Measurements from ENCODE around the gene IQSEC1.

The IQSEC1 gene

DNA sequence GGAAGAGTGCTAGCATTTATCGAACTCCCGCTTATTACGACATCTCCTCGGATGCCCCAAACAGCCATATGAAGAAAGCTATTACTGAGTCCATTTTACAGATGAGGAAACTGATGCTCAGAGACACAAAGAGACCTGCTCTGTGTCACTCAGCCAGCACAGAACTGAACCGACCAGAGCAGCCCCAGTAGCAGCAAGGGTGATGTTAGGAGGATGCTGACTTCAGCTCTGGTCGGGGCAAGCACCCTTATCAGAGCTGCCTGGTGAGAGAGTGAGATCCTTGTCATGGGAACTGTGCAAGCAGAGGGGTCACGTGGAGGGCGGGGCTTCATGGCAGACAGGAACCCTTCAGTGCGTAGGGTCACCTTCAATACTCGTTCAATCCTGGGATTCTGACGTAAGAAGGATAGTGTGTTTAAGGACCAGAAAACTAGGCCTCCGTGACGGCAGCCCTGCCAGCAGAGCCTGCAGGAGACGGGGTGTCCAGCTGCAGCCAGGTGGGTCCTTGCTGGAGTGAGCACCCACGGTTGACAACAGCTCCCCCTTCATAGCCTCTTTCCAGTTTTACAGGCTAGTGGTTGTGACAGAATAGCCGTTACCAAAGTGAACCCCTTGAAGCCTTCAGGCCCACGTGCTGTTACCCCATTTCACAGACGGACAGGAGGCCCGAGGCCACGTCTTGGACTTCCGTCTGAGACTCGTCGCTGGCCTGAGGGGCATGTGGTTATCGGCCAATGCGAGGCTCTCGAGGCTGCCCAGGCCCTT lies 12.0 kb upstream of the IQSEC1 start:
- FAIRE-seq, result no peak

DNA sequence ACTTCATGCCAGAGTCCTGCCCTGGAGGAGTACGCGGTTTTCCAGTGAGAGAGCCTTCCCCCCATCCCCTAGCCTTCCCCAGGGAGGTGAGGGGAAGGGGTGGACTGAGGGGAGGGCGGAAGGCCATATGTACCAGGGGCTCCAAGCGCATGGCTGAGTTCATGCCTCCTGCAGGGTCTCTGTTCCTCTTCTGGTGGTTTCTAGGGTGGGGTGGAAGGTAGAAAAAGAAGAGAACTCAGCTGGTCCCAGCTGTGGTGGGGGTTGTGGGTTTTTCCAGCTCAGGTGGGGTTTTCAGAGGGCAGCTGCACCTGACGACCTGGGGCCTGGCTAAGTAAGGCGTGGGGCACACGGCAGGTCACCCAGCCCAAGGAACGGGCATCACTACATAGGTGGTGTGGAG lies 10.7 kb upstream of the IQSEC1 start:
- no peak for FAIRE-seq

DNA sequence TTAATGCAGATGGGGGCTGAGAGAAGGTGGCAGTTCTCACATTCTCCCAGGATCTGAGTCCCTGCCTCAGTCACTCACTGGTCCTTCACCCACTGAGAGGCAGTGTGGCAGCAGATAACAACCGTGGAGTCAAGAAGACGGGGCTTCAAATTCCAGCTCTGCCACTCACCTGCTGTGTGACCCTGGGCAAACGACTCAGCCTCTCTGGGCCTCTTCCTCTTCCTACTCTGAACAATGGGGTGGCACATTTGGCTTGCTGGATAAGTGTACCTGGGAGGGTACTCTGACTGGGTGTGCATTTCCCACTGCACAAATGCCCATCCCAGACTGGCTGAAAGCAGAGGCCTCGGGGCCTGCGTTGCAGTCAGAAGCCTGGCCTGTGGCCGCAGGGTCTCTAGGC lies 10.0 kb upstream of the IQSEC1 start:
- no peak for FAIRE-seq

DNA sequence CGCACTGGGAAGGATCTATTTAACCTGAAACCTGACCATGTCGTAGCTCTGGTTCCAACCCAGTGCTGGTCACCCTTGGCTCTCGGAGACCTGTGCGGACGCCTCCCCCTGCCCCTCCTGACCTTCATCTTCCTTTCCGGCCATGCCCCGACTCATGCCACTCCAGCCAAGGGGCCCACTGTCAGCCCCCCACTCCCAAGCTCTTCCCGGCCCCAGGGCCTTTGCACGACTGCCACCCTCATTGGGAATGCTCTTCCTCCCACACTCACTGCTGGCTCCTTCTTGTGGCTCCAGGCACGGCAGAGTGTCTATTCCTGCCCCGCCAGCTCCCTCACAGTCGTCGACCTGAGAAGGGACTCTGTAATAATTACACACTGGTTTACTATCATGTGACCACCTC lies 9.4 kb upstream of the IQSEC1 start:
- no peak for FAIRE-seq

- FAIRE-seq, result no peak
These were observed 8.6 kb upstream of the IQSEC1 start for GRCh38 chr3:13081603-13082360.

GRCh38 chr3:13080591-13080990 lies 7.4 kb upstream of the IQSEC1 start:
- FAIRE-seq, result no peak

GRCh38 chr3:13080026-13080425 lies 6.8 kb upstream of the IQSEC1 start:
- FAIRE-seq, result no peak

GRCh38 chr3:13079510-13079909 lies 6.3 kb upstream of the IQSEC1 start:
- no peak for FAIRE-seq

DNA sequence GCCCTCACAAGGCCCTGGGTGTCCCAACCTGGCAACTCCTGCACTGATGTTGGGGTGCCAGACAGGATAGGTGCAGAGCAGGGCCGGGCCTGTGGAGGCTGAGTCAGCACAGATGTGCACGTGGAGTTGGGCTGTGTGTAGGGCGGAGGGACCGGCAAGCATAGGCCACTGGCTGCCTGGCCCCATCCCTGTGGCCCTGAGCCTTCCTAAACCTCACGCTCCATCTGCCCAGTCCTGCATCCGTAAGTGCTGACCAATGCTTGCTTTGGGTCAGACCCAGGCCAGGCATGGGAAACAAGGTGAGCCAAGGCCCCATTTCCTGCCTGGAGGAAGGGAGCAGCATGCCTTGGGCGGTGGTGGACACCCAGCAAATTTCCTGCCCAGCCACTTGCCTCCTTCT lies 5.8 kb upstream of the IQSEC1 start:
- no peak for FAIRE-seq

DNA sequence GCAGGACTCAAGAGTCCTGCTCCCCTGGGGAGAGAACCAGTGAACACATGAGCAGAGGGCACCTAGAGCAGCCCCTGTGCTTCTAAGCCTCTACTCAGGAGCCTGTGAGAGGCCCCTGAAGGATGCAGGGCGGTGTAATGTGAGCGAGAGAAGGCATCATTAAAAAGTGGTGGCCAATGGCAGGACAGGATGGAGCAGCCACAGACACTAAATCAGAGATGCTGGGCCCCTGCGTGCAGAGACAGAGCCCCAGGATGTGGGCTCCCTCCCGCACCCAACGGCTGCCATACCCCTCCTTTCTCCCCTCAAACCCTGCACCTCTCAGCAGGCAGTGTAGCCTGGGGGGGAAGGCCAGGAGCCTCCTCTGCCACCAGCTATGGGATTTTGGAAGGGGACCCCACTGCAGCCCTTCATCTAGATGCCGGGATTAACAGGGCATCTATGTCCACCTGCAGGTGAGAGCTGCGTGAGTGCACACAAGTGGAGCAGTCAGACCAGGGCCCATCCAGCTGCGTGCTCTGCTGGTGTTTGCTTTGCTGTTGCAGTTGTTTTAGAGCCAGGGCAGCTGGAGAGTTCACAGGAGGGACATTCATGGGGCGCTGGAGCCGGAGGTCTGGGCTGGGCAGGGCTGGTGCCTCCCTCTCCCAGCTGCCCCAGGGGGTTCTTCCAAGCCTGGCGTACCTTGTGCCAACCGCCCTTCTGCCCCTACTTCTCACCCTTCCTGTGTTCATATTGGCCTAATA lies 5.1 kb upstream of the IQSEC1 start:
- no peak for FAIRE-seq

DNA sequence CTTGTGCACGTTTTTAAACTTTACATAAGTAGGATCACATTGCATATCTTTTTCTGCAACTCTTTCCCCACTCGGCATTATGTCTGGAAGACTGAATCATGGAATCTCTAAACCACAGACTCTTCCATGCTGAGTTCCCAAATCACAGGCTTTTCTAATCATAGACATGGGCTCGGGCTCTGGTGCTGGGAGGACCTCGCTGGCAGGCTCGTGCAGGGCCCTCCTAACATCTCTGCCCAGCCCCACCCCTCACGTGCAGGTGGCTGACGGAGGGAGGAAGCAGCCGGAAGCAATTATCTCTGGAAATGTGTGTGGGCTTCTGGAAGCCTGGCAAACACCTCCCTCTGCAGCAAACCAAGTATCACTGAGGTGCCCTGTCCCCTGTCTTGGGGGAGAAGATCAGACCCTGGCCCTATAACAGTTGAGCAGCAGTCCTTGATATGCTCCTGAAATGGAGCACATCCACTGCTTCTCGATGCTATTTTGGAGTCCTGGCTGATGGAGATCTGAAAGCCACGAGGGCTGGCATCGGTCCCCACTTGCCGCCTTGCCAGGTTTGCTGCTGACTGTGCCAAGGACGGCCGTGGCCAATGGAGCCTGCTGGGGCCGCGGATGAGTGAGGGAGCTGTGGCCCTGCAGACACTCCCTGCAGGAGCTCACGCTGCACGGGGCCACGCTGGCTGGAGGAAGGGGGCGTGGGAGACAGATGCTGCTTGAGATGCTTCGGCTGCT lies 4.4 kb upstream of the IQSEC1 start:
- no peak for FAIRE-seq

DNA sequence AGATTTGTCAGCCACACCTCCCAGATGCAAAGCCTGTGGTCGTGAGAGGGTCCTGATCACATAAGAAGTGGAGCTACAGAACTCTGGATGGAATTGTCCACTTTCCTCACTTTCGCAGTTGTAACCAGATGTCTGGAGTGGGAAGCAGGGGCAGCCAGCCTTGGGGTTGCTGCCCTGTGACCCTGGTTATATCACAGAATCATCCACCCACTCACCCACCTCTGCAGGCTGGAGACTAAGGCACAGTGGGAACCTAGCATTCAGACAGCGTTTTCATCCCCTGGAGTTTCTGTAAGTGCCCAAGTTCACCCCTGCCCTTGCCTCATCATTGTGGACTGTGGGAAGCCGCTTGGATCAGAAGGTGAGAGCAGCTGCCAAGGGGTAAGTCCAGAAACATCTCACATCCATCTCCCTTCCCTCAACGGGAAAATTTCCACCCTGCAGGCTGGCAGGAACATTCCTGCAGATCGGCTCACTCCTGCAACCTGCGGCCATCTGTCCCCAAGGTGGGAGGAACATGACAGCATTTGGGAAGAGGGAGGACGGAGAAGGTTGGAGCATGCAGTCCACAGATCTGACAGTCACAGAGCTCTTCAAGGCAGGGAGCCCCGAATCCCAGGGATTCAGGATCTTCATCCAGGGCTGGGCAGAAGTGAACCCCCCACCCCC lies 2.9 kb upstream of the IQSEC1 start:
- FAIRE-seq, result no peak

DNA sequence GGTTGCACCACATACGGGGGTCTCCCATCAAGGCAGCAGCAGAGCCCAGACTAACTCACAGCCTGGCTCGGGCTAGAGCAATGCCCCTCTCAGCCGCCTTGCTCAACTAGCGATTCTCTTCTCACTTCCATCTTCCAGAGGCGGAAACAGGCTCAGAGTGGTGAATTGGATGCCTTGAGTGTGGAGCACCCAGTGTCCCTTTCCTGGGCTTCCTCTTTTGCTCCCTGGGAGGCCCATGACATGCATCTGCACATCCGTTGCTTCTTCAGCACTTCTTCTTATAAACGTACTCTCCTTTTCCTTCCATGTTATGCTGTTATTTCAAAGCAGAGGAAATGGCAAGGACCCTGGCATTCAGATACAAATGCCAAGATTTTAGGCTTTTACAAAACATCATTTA lies 2.1 kb upstream of the IQSEC1 start:
- FAIRE-seq, result no peak

DNA sequence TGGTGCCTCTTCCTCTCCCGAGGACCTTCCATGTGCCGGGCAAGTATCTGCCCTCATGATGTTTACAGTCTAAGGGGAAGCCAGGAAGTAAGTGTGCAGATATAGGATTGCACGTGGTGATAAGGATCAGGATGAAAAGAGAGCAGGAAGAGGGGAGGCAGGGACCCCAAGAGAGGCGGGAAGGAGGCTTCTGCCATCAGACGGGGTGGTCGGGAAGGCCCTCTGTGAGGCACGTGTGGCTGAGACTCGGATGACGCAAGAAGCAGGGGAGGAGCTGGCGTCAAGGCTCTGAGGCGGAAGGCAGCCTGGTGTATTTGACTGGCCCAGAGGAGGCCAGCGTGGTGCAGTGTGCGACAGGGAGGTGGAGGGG lies 762 bp upstream of the IQSEC1 start:
- FAIRE-seq, result no peak

GRCh38 chr3:13072600-13073325 lies 466 bp downstream of the IQSEC1 start:
- FAIRE-seq, result no peak

- FAIRE-seq, result no peak
These were observed 1.0 kb downstream of the IQSEC1 start for GRCh38 chr3:13072239-13072599.

- FAIRE-seq, result no peak
These were observed 1.5 kb downstream of the IQSEC1 start for GRCh38 chr3:13071695-13072094.

DNA sequence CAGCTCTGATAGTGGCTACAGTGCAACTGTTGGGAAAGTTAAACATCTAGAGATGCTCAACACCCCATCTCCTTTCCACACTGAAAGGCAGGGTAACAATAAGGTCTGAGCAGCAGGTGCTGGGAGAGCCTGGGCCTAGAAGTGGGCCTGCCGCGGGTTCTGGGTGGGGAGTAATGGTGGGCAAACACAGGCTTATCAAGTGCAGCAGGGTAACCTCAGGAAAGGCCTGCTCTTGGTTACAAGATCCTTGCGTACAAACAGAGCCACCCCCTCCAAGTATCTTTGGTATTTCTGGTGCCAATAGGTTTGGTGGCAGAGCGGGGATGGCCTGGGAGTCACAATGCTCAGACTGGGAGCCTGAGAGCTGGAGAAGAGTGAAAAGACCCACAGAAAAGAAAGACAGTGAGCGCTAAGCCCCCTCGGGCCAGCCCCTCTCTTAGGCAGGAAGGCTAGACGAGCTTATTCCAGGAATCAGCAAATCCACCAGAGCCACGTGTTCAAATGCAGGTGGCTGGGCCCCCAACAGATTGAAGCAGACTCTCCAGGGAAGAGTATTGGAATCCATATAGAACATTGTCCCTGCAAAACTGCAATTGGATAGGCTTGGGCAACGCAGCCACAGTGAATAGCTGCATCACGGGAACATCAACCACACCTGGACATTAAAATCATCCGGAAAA lies 2.7 kb downstream of the IQSEC1 start:
- no peak for FAIRE-seq

DNA sequence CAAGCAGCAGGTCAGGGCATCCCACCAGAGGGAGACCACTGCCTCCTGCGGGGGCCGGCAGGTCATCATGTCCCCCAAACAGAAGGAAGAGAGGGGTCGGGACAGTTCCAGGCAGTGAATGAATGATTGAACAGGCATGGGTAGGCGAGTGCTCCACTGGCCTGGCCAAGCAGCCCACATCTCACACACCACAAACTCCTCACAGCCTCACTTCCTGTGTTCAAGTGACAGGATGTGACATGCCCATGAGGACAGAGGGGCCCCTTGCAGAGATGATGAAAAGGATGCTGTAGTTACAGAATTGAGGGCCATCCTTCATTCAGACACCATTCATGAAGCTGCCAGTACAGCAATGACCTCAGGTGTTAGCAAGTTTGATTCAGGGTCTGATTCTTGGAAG lies 3.7 kb downstream of the IQSEC1 start:
- no peak for FAIRE-seq

DNA sequence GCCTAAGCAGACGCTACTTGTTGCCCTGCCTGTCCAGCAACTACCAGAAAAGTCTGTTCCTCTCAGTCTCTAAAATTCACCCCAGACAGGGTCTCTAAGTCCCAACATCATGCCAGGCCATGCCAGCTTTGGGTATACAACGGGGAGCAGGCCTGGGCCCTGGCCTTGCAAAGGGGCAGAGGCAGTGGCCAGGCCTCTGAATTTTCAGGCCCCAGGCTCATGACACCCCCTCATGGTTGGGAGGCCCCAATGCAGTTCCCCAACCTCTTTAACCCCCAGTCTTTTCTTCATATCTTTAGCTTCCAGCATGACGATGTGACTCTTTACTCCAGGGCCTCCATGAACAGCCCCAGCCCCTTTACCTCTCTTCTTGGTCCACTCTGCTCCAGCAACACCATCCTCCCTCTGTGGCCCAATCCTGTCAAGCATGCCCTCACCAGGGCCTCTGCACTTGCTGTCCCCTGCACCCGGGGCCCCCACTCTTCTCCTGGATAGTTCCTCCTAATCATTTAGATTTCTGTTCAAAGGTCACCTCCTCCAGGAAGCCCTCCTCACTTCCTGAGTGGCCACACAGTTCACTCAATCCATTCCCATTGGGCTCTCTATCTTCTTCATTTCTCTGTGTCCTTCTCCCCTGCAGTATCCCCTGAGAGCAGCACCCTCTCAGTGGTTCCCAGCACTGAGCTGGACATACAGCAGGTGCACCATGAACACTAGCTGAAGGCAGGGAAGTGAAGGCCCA lies 4.8 kb downstream of the IQSEC1 start:
- no peak for FAIRE-seq

DNA sequence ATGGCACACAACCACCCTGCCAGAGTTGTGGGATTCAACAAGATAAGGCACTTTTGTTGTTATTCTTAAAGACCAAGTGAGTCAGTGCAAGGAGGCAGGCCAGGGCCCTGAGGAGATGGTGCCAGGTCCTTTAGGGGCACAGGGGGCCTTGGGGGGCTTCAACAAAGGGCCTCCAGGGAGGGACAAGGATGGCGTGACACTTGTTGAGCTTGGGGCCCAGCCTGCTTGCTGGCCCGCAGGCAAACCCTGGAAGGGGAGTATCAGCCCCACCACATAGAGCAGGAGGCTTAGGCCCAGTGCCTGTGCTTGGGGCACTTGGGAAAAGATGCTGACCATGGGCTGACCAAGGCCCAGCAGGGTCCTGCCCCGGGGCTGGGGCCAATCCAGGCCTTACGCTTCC lies 5.5 kb downstream of the IQSEC1 start:
- FAIRE-seq, result no peak

All from islet of Langerhans (tissue), 1 donor.